IPS DF 6.9 (cell line): ENCODE results near the gene TTLL11.

Source experiments
- DNase-seq: peaks from one replicate; pipeline ENCODE4 v3.0.0-alpha.2; 2013; ENCODE audit warnings: low read depth, low spot score
- H3K27ac ChIP-seq: one replicate; pipeline ENCODE4 v1.5.1; 2013; ENCODE audit warnings: low read length, control low read depth
- H3K27me3 ChIP-seq: 2 replicates; pipeline ENCODE4 v1.6.1; 2013; ENCODE audit warnings: mild to moderate bottlenecking, low read length; ENCODE audit not compliant: control insufficient read depth, insufficient read depth
- H3K36me3 ChIP-seq: 2 replicates; pipeline ENCODE4 v1.6.1; 2013; ENCODE audit warnings: low read length; ENCODE audit not compliant: control insufficient read depth, insufficient read depth
- H3K4me1 ChIP-seq: 2 replicates; pipeline ENCODE4 v1.6.1; 2013; ENCODE audit warnings: low read length; ENCODE audit not compliant: control insufficient read depth, insufficient read depth
- H3K4me3 ChIP-seq: 2 replicates; pipeline ENCODE4 v1.5.1; 2013; ENCODE audit warnings: mild to moderate bottlenecking, low read length
- H3K9me3 ChIP-seq: 2 replicates; pipeline ENCODE4 v1.6.1; 2013; ENCODE audit warnings: low read length, inconsistent platforms; ENCODE audit not compliant: control insufficient read depth, insufficient read depth
- WGBS: extraction: QIAGEN DNeasy Blood & Tissue Kit; methylation state at CpG from one replicate; pipeline ENCODE4 v1.1.7; 2013; ENCODE audit warnings: mixed read lengths, missing lambda C conversion rate; ENCODE audit not compliant: insufficient read length, insufficient coverage; 5-methylcytosine and 5-hydroxymethylcytosine counted together

Gene TTLL11

DNA sequence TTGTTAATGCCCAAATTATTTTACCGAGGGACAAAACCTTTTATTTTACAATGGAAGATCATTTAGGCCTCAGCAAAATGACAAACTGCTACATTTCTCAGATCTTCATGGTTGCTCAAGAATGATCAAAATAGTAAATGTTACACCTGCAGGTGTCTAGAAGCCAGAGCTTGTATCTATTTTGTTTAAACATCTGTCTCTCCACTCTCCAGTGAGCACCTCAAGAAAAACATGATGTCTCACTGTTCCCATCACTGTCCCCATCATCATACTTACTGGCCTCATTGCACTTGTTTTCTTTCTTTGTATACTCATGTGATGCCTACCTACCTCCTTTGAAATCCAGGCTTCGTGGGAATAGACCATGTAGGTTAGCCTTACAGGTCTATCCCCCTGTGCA is 149.6 kb downstream of the TTLL11 start:
- Histone ChIP-seq H3K27ac (no peak overlapping the region), H3K4me1 (no peaks in the 10 kb centered on the region; the same call in 1 of the 2 replicates), H3K27me3 (no peaks in the 10 kb centered on the region), H3K36me3 (no peaks in the 10 kb centered on the region), H3K4me3 (no peak overlapping the region), H3K9me3 (no peaks in the 10 kb centered on the region)
- WGBS = no CpG with 5 or more reads among the region's 2 CpGs
- no peak for DNase-seq

DNA sequence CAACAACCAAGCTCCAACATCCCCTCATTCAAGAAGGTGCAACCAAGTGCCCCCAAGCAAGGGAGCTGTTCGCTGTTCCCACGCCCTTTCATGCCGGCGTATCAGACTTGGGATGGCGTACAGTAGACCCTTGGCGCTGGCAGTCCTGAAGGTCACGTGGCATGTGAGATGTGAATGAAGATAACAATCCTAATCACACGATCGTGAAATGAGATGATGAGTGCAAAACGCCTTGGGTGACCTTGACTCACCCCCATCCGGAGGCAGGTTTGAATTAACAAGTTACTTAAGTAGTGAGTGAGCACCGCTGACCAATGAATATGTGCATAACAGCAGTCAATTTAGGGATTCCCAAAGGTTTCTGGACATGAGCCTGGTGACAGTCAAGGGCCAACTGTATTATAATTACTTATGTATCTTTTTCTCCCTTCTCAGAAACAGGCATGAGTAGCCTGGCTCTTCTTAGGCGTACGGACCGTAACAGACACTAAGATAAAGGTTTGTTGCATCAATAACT is 150.2 kb downstream of the TTLL11 start:
- Histone ChIP-seq H3K27ac (no peak overlapping the region), H3K4me3 (no peak overlapping the region), H3K9me3 (no peaks in the 10 kb centered on the region), H3K36me3 (no peaks in the 10 kb centered on the region), H3K27me3 (no peaks in the 10 kb centered on the region), H3K4me1 (no peaks in the 10 kb centered on the region; the same call in 1 of the 2 replicates)
- no CpG with 5 or more reads among the region's 15 CpGs for WGBS
- DNase-seq = no peak

DNA sequence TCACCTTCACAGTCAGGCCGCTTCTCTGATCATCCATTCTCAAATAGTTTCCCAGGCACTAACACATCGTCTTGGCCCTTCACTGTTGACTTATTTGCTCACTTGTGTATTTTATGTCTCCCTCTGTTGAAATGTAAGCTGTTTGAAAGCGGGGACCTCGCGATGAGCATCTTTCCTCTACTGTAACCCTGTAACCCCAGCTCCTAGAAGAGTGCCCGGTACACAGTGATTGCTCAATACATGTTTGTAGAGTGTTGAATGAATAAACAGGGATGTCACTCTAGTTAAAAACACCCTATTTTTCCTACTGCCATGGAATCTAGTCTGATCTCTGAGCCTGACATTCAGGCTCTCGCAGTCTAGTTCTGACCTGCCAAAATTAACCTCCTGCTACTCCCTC is 150.8 kb downstream of the TTLL11 start:
- Histone ChIP-seq H3K9me3 (no peaks in the 10 kb centered on the region), H3K27me3 (no peaks in the 10 kb centered on the region), H3K36me3 (no peaks in the 10 kb centered on the region), H3K4me3 (no peak overlapping the region), H3K27ac (no peak overlapping the region), H3K4me1 (no peaks in the 10 kb centered on the region; the same call in 1 of the 2 replicates)
- no CpG with 5 or more reads among the region's 7 CpGs for WGBS
- DNase-seq = no peak

DNA sequence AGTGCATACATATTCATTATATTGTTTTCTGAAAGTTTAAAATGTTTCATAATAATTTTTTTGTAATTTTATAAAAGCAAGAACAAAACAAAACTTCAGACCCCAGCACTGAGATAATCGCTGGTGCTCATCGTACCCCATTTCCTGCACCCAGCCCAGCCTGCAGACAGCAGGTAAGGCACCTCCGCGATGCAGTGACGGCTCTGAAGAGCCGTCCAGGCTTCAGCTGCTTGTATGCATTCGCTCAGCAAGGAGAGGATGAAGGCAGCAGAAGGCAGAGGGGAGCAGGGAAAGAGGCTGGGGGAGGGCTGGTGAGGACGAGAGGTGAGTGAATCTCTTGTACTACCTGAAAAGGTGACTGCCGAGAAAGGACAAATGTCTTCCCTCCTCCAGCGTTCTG is 153.5 kb downstream of the TTLL11 start:
- no peak for DNase-seq
- H3K4me1 ChIP-seq = no peaks in the 10 kb centered on the region
- WGBS = no CpG with 5 or more reads among the region's 10 CpGs
- no peak overlapping the region for H3K27ac ChIP-seq
- H3K36me3 ChIP-seq = no peaks in the 10 kb centered on the region
- H3K27me3 ChIP-seq = no peaks in the 10 kb centered on the region
- no peaks in the 10 kb centered on the region for H3K9me3 ChIP-seq
- H3K4me3 ChIP-seq = no peak overlapping the region

DNA sequence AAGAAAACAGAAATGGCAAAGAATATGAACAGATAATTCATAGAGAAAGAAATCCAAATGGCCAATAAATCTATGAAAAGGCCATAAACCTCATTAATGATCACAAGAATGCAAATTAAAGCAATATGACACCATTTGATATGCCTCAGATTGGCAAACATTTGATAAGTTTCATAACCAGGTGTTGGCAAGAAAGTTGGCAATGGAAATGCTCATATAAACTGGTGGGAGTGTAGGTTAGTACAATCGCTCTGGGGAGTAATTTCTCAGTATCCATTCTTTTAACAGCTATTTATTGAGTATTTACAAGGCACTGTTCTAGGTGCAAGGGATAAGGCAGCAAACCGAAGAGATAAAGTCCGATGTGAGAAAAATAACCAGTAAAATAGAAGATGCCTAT is 154.5 kb downstream of the TTLL11 start:
- no peak for DNase-seq
- H3K27ac ChIP-seq = no peak overlapping the region
- H3K27me3 ChIP-seq = no peaks in the 10 kb centered on the region
- no peaks in the 10 kb centered on the region for H3K4me1 ChIP-seq
- no peaks in the 10 kb centered on the region for H3K9me3 ChIP-seq
- no peak overlapping the region for H3K4me3 ChIP-seq
- no CpG with 5 or more reads among the region's 3 CpGs for WGBS
- no peaks in the 10 kb centered on the region for H3K36me3 ChIP-seq

DNA sequence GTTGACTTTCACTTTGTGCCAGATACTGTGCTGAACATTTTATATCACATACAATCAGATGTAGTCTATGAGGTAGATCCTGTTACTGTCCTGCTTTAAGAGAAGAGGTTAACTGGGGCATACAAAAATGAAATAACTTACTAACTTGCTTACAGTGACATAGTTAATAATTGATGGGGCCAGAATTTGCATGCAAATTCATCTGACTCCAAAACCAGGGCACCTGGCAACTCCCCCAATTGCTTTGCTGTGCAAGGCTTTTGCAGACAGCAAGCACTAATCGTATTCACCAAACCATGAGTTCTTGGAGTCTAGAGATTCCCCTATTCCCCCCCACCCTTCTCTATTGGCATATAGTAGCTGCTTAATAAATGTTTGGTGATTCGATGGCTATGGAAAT is 155.9 kb downstream of the TTLL11 start:
- H3K4me3 ChIP-seq = no peak overlapping the region
- no peaks in the 10 kb centered on the region for H3K9me3 ChIP-seq
- H3K27me3 ChIP-seq = no peaks in the 10 kb centered on the region
- DNase-seq = no peak
- no CpG with 5 or more reads among the region's 2 CpGs for WGBS
- H3K27ac ChIP-seq = no peak overlapping the region
- H3K36me3 ChIP-seq = no peaks in the 10 kb centered on the region
- no peaks in the 10 kb centered on the region for H3K4me1 ChIP-seq

DNA sequence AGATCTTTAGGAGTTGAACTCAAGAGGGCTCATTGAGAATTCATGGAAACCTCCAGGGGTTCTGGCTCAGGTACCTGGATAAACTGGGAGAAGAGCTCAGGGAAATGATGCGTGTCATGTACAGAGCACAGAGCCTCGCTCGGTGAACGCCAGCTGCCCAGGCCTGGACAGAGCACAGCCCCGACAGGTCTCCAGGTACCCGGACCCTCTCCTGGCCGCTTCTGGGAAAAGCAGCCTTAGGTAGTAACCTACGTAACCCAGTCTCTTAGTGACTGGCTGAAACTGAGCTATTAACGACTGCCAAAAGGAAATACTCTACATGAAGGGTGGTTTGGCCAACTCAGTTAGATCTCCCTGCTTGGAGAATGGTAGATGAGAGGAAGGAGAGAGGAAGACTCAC is 157.4 kb downstream of the TTLL11 start:
- Histone ChIP-seq H3K4me3 (no peak overlapping the region), H3K27me3 (no peaks in the 10 kb centered on the region), H3K4me1 (no peaks in the 10 kb centered on the region), H3K36me3 (no peaks in the 10 kb centered on the region), H3K9me3 (no peaks in the 10 kb centered on the region), H3K27ac (no peak overlapping the region)
- no peak for DNase-seq
- WGBS = no CpG with 5 or more reads among the region's 9 CpGs

DNA sequence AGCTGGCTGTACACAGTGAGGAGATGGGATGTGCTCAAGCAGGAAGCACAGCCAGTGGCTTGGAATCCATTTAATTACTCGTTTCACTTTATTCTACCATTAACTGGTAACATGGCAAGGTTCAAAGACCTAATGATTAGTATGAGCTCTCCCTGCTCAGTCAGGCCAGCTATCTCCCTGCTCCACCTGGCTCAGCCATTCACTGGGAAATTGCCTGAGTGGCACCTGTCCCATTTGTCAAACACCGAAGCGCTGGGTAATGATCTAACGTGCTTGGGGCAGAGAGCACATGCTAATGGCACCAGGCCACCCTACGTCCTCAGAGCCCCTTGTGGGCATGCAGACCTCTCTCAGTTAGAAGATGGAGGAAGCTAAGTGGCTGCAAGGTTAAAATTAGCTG is 162.2 kb downstream of the TTLL11 start:
- no peaks in the 10 kb centered on the region for H3K9me3 ChIP-seq
- no peak overlapping the region for H3K4me3 ChIP-seq
- no peak for DNase-seq
- WGBS = no CpG with 5 or more reads among the region's 5 CpGs
- no peak overlapping the region for H3K27ac ChIP-seq
- no peaks in the 10 kb centered on the region; the same call in 1 of the 2 replicates for H3K4me1 ChIP-seq
- no peaks in the 10 kb centered on the region for H3K36me3 ChIP-seq
- H3K27me3 ChIP-seq = no peaks in the 10 kb centered on the region

DNA sequence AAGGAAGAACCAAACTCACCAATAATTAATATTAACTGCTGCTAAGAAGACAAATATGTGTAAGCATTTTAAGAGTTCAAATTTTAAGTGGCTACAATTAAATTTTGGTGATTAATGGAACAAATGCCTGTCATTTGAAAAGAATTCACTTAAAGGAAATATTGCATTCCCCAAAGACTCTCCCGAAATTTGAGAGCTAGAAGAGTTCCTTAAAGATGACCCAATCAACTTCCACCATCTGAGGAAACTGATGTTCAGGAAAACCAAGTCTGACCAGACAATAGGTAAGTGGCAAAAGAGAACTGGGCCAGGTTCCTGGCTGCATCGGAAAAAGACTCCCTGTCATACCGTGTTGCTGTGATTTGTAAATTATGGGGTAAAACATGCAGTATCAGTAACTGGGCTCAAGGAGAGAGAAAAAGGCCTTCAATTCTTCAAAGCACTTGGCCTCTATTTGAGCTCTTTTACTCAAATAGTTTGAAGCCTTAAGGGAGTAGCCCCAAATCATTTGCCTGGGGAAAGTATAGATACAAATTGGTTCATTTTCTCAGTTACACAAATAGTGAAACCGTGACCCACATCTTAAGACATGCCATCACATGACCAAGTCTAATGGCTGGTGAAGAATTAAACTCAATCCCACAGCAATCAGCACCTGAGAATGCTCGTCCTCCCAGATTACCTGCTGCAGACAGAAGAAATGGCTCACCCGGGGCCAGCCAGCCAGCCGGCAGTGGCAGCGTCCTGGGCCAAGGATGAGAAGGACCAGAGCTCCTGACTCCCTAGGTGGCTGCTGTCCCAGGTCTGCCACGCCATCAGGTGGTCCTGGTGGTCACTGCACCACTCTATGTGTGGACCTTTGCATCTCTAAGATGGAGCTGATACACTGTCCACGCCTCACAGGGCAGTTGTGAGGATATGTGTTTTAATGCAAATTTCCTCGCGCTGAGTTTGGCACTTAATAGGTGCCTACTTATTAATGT is 162.9 kb downstream of the TTLL11 start:
- Histone ChIP-seq H3K27me3 (no peaks in the 10 kb centered on the region), H3K27ac (no peak overlapping the region), H3K36me3 (no peaks in the 10 kb centered on the region), H3K9me3 (no peaks in the 10 kb centered on the region), H3K4me1 (no peaks in the 10 kb centered on the region; the same call in 1 of the 2 replicates), H3K4me3 (no peak overlapping the region)
- no CpG with 5 or more reads among the region's 12 CpGs for WGBS
- DNase-seq = peak; percentile 43

DNA sequence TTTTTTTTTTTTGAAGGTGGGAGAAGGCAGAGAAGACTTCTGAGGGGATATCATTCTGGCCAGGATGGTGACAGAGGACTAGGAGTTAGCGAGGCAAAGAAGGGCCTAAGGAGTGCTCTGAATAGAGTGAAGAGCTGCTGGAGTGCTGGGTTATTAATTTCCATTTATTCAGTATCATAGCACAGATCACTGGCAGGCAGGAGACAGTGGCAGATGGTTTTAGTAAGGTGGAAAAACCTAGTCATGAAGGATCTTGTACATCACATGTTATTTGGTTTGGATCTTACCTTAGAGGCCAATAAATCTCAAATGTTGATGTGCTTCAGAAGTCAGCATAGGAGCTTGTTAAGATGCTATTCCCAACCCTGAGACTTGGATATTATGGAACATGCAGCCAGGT is 165.5 kb downstream of the TTLL11 start:
- Histone ChIP-seq H3K36me3 (no peaks in the 10 kb centered on the region), H3K4me1 (no peaks in the 10 kb centered on the region; the same call in 1 of the 2 replicates), H3K9me3 (no peaks in the 10 kb centered on the region), H3K27me3 (no peaks in the 10 kb centered on the region), H3K4me3 (no peak overlapping the region), H3K27ac (no peak overlapping the region)
- WGBS = no CpG with 5 or more reads among the region's 1 CpG
- no peak for DNase-seq
